Panc1 (cell line): ENCODE measurements around the gene INO80C. TPM values are rescaled to one million over a fixed set of nuclear protein-coding genes. Genes with fewer than 3 reads are reported as not detected.

ENCODE experiments used
- ATAC-seq: fragments of 200-7000 bp; cut with Tn5 transposase; 2 replicates; pipeline ENCODE4 v1.9.1; 2020; ENCODE audit warnings: mild to moderate bottlenecking, moderate library complexity
- BruUV-seq: library from RNA; stranded (reverse); fragments of 400-500 nt; replicated peaks from 2 replicates; lab custom pipeline; 2021; lab: Mats Ljungman, UMichigan
- CTCF ChIA-PET: fragments of 300-600 bp; sonication (Branson Sonifier 250); formaldehyde crosslinking; loops from one replicate; lab custom pipeline; 2022; ENCODE audit warnings: antibody characterized with exemption; lab: Charles Lee
- POLR2A ChIA-PET: fragments of 300-600 bp; sonication (Branson Sonifier 250); formaldehyde crosslinking; loops from one replicate; lab custom pipeline; 2022; ENCODE audit warnings: antibody characterized with exemption; lab: Charles Lee
- DNase-seq: peaks from one replicate; pipeline ENCODE4 v3.0.0-alpha.2; 2010; ENCODE audit warnings: low read depth, low spot score
- H3K27ac ChIP-seq: 2 replicates; pipeline ENCODE4 v1.5.1; 2011; ENCODE audit warnings: mild to moderate bottlenecking, low read length, inconsistent platforms
- H3K27me3 ChIP-seq: fragments of 200-500 bp; sonication (Bioruptor generic); 2 replicates; pipeline ENCODE4 v1.6.0; 2014; ENCODE audit warnings: low read length, inconsistent platforms; ENCODE audit not compliant: control insufficient read depth, insufficient read depth
- H3K36me3 ChIP-seq: fragments of 200-500 bp; sonication (Bioruptor generic); 2 replicates; pipeline ENCODE4 v1.5.1; 2014; ENCODE audit warnings: inconsistent platforms, mild to moderate bottlenecking, low read length, moderate library complexity; ENCODE audit not compliant: control insufficient read depth, insufficient read depth
- H3K4me1 ChIP-seq: 2 replicates; pipeline ENCODE4 v1.5.1; 2011; ENCODE audit warnings: inconsistent platforms, mild to moderate bottlenecking, low read length, moderate library complexity; ENCODE audit not compliant: control insufficient read depth, insufficient read depth
- H3K4me3 ChIP-seq, 2 experiments: 2 replicates each; pipeline ENCODE4 v1.5.1; 2011 to 2012; ENCODE audit warnings: low read depth in 2 of 2, low read length in 2 of 2, mild to moderate bottlenecking in 2 of 2, inconsistent platforms in 1 of 2, moderate library complexity in 1 of 2
- H3K9me3 ChIP-seq: fragments of 200-500 bp; sonication (Bioruptor generic); 2 replicates; pipeline ENCODE4 v1.5.1; 2014; ENCODE audit warnings: low read depth, mild to moderate bottlenecking, inconsistent platforms, low read length, moderate library complexity; ENCODE audit not compliant: control insufficient read depth, insufficient read depth
- CTCF ChIP-seq: fragments of 450-650 bp; IDR thresholded peaks from 2 replicates; pipeline ENCODE4 v1.5.1; 2017; ENCODE audit warnings: mild to moderate bottlenecking
- POLR2AphosphoS5 ChIP-seq: IDR thresholded peaks from 2 replicates; pipeline ENCODE4 v1.6.1; 2012; ENCODE audit warnings: mild to moderate bottlenecking, low read depth, low read length, moderate library complexity
- REST ChIP-seq, 2 experiments: IDR thresholded peaks; 2 replicates each; pipeline ENCODE4 v1.6.1; 2011 to 2012; ENCODE audit warnings: low read depth in 2 of 2, control low read depth in 1 of 2, low read length in 1 of 2, mild to moderate bottlenecking in 1 of 2, moderate library complexity in 1 of 2; ENCODE audit not compliant: insufficient read depth in 1 of 2
- SIN3A ChIP-seq: IDR thresholded peaks from 2 replicates; pipeline ENCODE4 v1.6.1; 2012; ENCODE audit warnings: low read depth, mild to moderate bottlenecking, low read length, moderate library complexity, borderline replicate concordance; ENCODE audit not compliant: insufficient read depth
- TCF7L2 ChIP-seq: IDR thresholded peaks from 2 replicates; pipeline ENCODE4 v1.6.1; 2011; ENCODE audit warnings: mild to moderate bottlenecking, low read depth, low read length, inconsistent platforms
- in situ Hi-C: cut with HindIII; loops from 2 replicates; pipeline ENCODE4 v1.10.0; 2016; ENCODE audit warnings: low sequenced_read_pairs, low pct_unique_long_range_greater_than_20kb
- intact Hi-C: fragments of 100-400 bp; cut with micrococcal nuclease; formaldehyde crosslinking; loops from one replicate; pipeline ENCODE4 v1.10.0; 2022; ENCODE audit not compliant: unreplicated experiment
- total RNA-seq: library from RNA; stranded (reverse); gene quantifications from one replicate; pipeline ENCODE4 v1.2.1, GENCODE V29; 2021; ENCODE audit not compliant: unreplicated experiment

The INO80C gene
- total RNA-seq, 1 experiment from 2014 or later, result 25.8 TPM

- no peaks in the 10 kb centered on the region for H3K9me3 ChIP-seq
- H3K4me1 ChIP-seq, result peaks cover 5% of the 10 kb centered on the region
- no peak for DNase-seq
- no peak overlapping the region for H3K4me3 ChIP-seq
- no peaks in the 10 kb centered on the region for H3K36me3 ChIP-seq
- POLR2A ChIA-PET, result interaction anchor here (0.6 kb wide), 1 partner anchor 12 kb away, joined by 6 read pairs; no protein-coding TSS in a partner anchor
- TF ChIP-seq POLR2AphosphoS5, result no peak
- TF ChIP-seq CTCF, result no peak
- no peak for TF ChIP-seq TCF7L2
- no peak for TF ChIP-seq SIN3A
- TF ChIP-seq REST (IDR thresholded peaks at IDR 0.05; ENCODE audit: insufficient read depth in 1 of 2, low read depth in 2 of 2, low read length in 1 of 2), result no peak
- BruUV-seq, result no TSS peak
- in situ Hi-C loops (no loop called here), intact Hi-C loops (no loop called here)
- H3K27ac ChIP-seq, result no peak overlapping the region
- H3K27me3 ChIP-seq, result no peaks in the 10 kb centered on the region
- ATAC-seq, result no peak
- CTCF ChIA-PET, result no interaction called here
Measured at GRCh38 chr18:35508030-35508429, 10.3 kb upstream of the INO80C start.

DNA sequence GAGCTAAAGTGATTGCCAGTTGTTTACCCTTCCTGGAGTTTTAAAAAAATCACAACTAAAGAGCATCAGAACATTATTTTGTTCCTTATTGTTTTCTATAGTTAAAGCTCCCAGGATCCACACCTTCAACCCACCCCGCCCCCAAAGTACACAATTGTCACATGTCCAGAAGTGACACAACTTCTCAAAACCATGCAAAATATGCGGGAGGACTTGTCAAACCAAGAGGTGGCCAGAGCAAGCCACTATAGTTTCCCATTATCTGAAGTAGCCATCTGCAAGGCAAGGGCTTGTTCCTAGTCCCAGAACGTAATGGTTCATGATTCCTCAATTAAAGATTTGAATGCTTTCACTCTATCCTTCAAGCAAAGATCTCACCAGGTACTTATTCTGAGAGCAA lies 9.9 kb upstream of the INO80C start:
- no peak for DNase-seq
- ChIA-PET POLR2A (no interaction called here), CTCF (no interaction called here)
- TF ChIP-seq TCF7L2 (no peak), CTCF (no peak), SIN3A (no peak), POLR2AphosphoS5 (no peak), REST (IDR thresholded peaks at IDR 0.05; ENCODE audit: insufficient read depth in 1 of 2, low read depth in 2 of 2, low read length in 1 of 2) (no peak)
- no peak for ATAC-seq
- Histone ChIP-seq H3K9me3 (no peaks in the 10 kb centered on the region), H3K4me1 (peaks cover under 1% of the 10 kb centered on the region), H3K27ac (no peak overlapping the region), H3K27me3 (no peaks in the 10 kb centered on the region), H3K4me3 (no peak overlapping the region), H3K36me3 (no peaks in the 10 kb centered on the region)
- intact Hi-C loops, result no loop called here
- in situ Hi-C loops, result no loop called here
- no TSS peak for BruUV-seq
